DMS 273 (cell line): Measurements from ENCODE around the gene CTSG.
"Not testable (repeated sequence)": the region's sequence is repeated elsewhere in the genome, so short reads cannot be mapped to it uniquely, and the experiment has no call there.

Source experiments
- DNase-seq: peaks from one replicate; lab custom pipeline; 2025; ENCODE audit not compliant: unreplicated experiment; lab: John Stamatoyannopoulos, UW

The CTSG gene

DNA sequence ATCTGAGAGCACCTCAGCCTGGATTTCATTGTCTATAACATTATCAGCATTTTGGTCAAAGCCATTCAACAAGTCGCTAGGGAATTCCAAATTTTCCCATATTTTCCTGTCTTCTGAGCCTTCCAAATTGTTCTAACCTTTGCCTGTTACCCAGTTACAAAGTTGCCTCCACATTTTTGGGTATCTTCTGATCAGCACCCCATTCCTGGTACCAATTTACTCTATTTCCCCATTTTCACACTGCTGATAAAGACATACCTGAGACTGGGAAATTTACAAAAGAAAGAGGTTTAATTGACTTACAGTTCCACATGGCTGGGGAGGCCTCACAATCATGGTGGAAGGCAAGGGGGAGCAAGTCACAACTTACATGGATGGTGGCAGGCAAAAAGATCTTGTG, 27.0 kb downstream of the CTSG start:
- DNase-seq = not testable (repeated sequence)

DNA sequence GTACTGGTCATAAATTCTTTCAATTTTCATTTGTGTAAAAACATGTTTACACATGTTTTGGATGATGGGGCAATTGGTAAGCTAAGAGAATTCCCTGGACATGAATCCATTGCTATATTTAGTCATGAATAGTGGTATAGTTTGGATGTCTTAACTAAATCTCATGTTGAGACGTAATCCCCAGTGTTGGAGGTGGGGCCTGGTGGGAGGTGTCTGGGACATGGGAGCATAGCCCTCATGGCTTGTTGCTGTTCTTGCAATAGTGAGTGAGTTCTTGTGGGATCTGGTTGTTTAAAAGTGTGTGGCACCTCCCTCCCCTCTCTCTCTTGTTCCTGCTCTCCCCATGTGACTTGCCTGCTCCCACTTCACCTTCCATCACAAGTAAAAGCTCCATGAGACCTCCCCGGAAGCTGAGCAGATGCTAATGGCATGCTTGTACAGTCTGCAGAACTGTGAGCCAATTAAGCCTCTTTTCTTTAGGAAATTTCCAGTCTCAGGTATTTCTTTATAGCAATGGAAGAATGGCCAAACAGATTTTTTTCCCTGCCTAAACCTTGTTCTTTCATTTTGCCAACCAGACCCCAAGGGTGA, 33.6 kb downstream of the CTSG start:
- DNase-seq = no peak

DNA sequence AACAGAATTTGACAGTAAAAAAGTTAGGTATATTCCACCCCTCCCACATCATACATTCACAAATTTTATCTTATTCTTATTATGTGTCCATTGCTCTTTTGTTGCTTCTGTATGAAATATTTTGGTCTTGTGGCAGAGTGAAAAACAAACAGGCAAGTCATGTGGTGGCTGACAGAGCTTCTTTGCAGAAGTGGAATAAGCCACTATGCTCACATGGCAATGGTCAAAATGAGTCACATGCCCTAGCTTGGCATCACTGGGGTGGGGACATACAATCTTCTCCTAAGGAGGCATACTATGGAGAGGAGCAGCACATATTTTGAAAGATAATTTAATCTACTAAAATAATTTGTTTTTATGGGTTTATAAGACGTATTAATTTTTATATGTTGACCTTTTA, 40.3 kb downstream of the CTSG start:
- no peak for DNase-seq

DNA sequence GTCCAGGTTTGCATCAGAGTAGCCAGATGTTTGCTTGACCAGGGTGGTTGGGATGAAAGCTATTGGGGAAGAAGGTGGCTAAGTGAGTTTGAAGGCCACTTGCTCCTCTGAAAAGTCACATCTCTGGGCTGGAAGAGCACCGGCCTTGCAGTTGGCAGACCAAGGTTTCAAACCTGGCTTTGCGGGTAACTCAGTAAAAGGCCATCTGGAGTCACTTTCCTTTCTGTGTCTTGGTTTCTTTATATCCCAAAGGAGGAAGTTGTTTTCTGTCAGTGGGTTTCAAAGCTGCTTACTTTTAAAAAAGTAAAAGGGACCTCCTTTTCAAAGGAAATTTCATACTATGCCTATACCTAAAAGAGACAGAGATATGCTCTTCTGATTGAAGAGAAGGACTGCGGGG, 41.8 kb downstream of the CTSG start:
- no peak for DNase-seq

DNA sequence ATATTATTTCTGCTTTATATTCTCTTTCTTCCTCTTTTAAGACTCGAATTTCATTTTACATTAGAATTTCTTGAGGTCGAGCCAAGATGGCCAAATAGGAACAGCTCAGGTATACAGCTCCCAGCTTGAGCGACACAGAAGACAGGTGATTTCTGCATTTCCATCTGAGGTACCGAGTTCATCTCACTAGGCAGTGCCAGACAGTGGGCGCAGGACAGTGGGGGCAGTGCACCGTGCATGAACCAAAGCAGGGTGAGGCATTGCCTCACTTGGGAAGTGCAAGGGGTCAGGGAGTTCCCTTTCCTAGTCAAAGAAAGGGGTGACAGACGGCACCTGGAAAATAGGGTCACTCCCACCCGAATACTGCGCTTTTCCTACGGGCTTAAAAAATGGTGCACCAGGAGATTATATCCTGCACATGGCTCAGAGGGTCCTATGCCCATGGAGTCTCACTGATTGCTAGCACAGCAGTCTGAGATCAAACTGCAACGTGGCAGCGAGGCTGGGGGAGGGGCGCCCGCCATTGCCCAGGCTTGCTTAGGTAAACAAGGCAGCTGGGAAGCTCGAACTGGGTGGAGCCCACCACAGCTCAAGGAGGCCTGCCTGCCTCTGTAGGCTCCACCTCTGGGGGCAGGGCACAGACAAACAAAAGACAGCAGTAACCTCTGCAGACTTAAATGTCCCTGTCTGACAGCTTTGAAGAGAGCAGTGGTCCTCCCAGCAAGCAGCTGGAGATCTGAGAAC, 50.0 kb downstream of the CTSG start:
- DNase-seq = not testable (repeated sequence)
